H1 (cell line): ENCODE results near the gene ATG16L2. TPM values are rescaled to one million over a fixed set of nuclear protein-coding genes. Genes with fewer than 3 reads are reported as not detected.

Experiments
- polyA plus RNA-seq, 7 experiments: library from polyadenylated mRNA; depleted of rRNA in 3 of 7; stranded (reverse) in 5 of 7; unstranded in 2 of 7; fragments of >200 nt in 5 of 7; fragments of 200-250 nt in 2 of 7; gene quantifications; 1 replicate in 5 of 7; 2 replicates in 1 of 7; 4 replicates in 1 of 7; pipeline versions ENCODE4 v1.2.1 to v1.2.3, GENCODE V29; 2011 to 2013; ENCODE audit warnings: missing spikeins in 2 of 7, mixed read lengths in 2 of 7
- total RNA-seq: library from RNA; stranded (reverse); fragmentation: NEBNext Ultra II Directional; extraction: Animal tissue kit (Norgen Biotek cat#: 25700); gene quantifications from 2 replicates; pipeline ENCODE4 v1.2.1, GENCODE V29; 2021
- TF ChIP-seq, protein P1 (sequence below): fragments of 300-600 bp; sonication (generic); IDR thresholded peaks from 2 replicates; pipeline ENCODE4 v1.7.1; 2012; ENCODE audit warnings: low read length, moderate library complexity, mild to moderate bottlenecking, inconsistent platforms; ENCODE audit not compliant: insufficient replicate concordance

Gene ATG16L2
- total and polyA plus RNA-seq, 2 of the 8 experiments (the other 6 are each of a cell fraction or from before 2014, with no cell fraction given): 11.0 to 18.5 TPM

DNA sequence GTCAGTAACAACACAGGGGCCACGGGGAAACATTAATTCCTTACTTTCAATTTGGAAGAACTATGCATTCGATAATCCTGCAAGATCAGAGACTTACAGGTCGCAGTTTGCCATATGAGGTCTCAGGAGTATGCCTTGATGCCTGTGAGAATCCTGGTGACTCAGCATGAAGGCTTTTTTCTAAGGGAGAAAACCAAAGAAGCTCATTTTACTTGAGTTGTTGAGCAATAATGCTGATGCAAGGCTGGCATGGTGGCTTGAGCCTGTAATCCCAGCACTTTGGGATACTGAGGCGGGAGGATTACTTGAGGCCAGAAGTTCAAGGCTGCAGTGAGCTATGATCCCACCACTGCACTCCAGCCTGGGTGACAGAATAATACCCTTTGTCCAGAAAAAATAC is 26.6 kb downstream of the ATG16L2 start (continued):
- TF ChIP-seq, protein P1, sequence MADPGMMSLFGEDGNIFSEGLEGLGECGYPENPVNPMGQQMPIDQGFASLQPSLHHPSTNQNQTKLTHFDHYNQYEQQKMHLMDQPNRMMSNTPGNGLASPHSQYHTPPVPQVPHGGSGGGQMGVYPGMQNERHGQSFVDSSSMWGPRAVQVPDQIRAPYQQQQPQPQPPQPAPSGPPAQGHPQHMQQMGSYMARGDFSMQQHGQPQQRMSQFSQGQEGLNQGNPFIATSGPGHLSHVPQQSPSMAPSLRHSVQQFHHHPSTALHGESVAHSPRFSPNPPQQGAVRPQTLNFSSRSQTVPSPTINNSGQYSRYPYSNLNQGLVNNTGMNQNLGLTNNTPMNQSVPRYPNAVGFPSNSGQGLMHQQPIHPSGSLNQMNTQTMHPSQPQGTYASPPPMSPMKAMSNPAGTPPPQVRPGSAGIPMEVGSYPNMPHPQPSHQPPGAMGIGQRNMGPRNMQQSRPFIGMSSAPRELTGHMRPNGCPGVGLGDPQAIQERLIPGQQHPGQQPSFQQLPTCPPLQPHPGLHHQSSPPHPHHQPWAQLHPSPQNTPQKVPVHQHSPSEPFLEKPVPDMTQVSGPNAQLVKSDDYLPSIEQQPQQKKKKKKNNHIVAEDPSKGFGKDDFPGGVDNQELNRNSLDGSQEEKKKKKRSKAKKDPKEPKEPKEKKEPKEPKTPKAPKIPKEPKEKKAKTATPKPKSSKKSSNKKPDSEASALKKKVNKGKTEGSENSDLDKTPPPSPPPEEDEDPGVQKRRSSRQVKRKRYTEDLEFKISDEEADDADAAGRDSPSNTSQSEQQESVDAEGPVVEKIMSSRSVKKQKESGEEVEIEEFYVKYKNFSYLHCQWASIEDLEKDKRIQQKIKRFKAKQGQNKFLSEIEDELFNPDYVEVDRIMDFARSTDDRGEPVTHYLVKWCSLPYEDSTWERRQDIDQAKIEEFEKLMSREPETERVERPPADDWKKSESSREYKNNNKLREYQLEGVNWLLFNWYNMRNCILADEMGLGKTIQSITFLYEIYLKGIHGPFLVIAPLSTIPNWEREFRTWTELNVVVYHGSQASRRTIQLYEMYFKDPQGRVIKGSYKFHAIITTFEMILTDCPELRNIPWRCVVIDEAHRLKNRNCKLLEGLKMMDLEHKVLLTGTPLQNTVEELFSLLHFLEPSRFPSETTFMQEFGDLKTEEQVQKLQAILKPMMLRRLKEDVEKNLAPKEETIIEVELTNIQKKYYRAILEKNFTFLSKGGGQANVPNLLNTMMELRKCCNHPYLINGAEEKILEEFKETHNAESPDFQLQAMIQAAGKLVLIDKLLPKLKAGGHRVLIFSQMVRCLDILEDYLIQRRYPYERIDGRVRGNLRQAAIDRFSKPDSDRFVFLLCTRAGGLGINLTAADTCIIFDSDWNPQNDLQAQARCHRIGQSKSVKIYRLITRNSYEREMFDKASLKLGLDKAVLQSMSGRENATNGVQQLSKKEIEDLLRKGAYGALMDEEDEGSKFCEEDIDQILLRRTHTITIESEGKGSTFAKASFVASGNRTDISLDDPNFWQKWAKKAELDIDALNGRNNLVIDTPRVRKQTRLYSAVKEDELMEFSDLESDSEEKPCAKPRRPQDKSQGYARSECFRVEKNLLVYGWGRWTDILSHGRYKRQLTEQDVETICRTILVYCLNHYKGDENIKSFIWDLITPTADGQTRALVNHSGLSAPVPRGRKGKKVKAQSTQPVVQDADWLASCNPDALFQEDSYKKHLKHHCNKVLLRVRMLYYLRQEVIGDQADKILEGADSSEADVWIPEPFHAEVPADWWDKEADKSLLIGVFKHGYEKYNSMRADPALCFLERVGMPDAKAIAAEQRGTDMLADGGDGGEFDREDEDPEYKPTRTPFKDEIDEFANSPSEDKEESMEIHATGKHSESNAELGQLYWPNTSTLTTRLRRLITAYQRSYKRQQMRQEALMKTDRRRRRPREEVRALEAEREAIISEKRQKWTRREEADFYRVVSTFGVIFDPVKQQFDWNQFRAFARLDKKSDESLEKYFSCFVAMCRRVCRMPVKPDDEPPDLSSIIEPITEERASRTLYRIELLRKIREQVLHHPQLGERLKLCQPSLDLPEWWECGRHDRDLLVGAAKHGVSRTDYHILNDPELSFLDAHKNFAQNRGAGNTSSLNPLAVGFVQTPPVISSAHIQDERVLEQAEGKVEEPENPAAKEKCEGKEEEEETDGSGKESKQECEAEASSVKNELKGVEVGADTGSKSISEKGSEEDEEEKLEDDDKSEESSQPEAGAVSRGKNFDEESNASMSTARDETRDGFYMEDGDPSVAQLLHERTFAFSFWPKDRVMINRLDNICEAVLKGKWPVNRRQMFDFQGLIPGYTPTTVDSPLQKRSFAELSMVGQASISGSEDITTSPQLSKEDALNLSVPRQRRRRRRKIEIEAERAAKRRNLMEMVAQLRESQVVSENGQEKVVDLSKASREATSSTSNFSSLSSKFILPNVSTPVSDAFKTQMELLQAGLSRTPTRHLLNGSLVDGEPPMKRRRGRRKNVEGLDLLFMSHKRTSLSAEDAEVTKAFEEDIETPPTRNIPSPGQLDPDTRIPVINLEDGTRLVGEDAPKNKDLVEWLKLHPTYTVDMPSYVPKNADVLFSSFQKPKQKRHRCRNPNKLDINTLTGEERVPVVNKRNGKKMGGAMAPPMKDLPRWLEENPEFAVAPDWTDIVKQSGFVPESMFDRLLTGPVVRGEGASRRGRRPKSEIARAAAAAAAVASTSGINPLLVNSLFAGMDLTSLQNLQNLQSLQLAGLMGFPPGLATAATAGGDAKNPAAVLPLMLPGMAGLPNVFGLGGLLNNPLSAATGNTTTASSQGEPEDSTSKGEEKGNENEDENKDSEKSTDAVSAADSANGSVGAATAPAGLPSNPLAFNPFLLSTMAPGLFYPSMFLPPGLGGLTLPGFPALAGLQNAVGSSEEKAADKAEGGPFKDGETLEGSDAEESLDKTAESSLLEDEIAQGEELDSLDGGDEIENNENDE: no peak
